Smooth muscle cell (in vitro differentiated cells): Measurements from ENCODE around the gene TIMM10B. TPM values are rescaled to one million over a fixed set of nuclear protein-coding genes. Genes with fewer than 3 reads are reported as not detected.

Experiments used
- DNase-seq: peaks from one replicate; lab custom pipeline; 2025; ENCODE audit not compliant: unreplicated experiment; lab: John Stamatoyannopoulos, UW
- H2AFZ ChIP-seq: fragments of 200-600 bp; sonication (generic); 2 replicates; pipeline ENCODE4 v1.6.0; 2016; ENCODE audit warnings: antibody characterized with exemption, low read depth, mild to moderate bottlenecking
- H3F3A ChIP-seq: fragments of 200-600 bp; sonication (generic); 2 replicates; pipeline ENCODE4 v1.6.0; 2017; ENCODE audit warnings: antibody characterized with exemption, low read depth
- H3K27ac ChIP-seq: fragments of 200-600 bp; sonication (generic); 2 replicates; pipeline ENCODE4 v1.5.1; 2016; ENCODE audit warnings: low read depth, mild to moderate bottlenecking
- H3K27me3 ChIP-seq: fragments of 200-600 bp; sonication (generic); 2 replicates; pipeline ENCODE4 v1.6.1; 2016; ENCODE audit warnings: low read depth, mild to moderate bottlenecking
- H3K36me3 ChIP-seq: fragments of 200-600 bp; sonication (generic); 2 replicates; pipeline ENCODE4 v1.5.1; 2016; ENCODE audit warnings: low read depth
- H3K4me1 ChIP-seq: fragments of 200-600 bp; sonication (generic); 2 replicates; pipeline ENCODE4 v1.5.1; 2016; ENCODE audit warnings: low read depth
- H3K4me2 ChIP-seq: fragments of 200-600 bp; sonication (generic); 2 replicates; pipeline ENCODE4 v1.6.0; 2016; ENCODE audit warnings: mild to moderate bottlenecking
- H3K4me3 ChIP-seq: fragments of 200-600 bp; sonication (generic); 2 replicates; pipeline ENCODE4 v1.5.1; 2016; ENCODE audit warnings: mild to moderate bottlenecking
- H3K79me2 ChIP-seq: fragments of 200-600 bp; sonication (generic); 2 replicates; pipeline ENCODE4 v1.6.0; 2016; ENCODE audit warnings: low read depth, mild to moderate bottlenecking
- H3K9ac ChIP-seq: fragments of 200-600 bp; sonication (generic); 2 replicates; pipeline ENCODE4 v1.6.0; 2016; ENCODE audit warnings: low read depth
- H3K9me3 ChIP-seq: fragments of 200-600 bp; sonication (generic); replicated peaks from 2 replicates; pipeline ENCODE4 v1.5.1; 2016; ENCODE audit warnings: low read depth
- H4K20me1 ChIP-seq: fragments of 200-600 bp; sonication (generic); 2 replicates; pipeline ENCODE4 v1.6.0; 2016; ENCODE audit warnings: low read depth
- WGBS: methylation state at CpG from one replicate; pipeline ENCODE4 v1.1.7; 2016; ENCODE audit warnings: low lambda C conversion rate; 5-methylcytosine and 5-hydroxymethylcytosine counted together
- polyA plus RNA-seq: library from polyadenylated mRNA; unstranded; fragments of >200 nt; fragmentation: Nextera tagmentation; extraction: Ambion mirVana; gene quantifications from 2 replicates; pipeline ENCODE4 v1.2.1, GENCODE V29; 2016
- total RNA-seq: library from RNA; depleted of rRNA; stranded (reverse); fragments of >200 nt; gene quantifications from 2 replicates; pipeline ENCODE4 v1.2.3, GENCODE V29; 2014
- TF ChIP-seq, protein P1 (sequence below): fragments of 200-600 bp; sonication (generic); IDR thresholded peaks from 2 replicates; pipeline ENCODE4 v1.5.1; 2017; ENCODE audit warnings: borderline replicate concordance, mild to moderate bottlenecking, antibody characterized with exemption; ENCODE audit not compliant: insufficient read depth, poor library complexity, severe bottlenecking

Gene TIMM10B
- total and polyA plus RNA-seq, 2 experiments from 2014 or later = 29.1 to 37.0 TPM

DNA sequence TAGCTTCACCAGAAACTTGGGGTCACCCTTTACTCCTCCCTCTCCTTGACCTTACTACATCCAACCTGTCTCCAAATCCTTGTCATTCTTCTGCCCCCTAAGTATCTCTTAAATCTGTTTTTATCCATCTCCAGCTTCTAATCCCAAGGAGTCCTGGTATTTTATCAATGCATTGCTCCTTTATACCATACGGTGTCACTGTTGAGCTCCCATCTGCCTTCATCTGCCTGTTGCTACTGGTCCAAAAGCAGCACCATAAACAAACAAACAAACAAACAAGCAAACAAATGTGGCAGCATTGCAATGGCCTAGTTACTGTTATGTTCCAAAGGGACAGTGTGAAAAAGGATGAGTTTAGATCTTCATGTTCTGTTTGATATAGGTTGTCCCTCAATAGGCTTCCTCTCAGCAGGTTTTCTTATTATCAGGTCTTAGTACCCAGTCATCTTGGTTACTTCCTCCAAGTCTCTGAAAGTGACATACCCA is 50.0 kb downstream of the TIMM10B start:
- Histone ChIP-seq H3K79me2 (no peaks in the 10 kb centered on the region), H3K27me3 (no peaks in the 10 kb centered on the region), H3K9me3 (no peaks in the 10 kb centered on the region), H3K9ac (no peak overlapping the region), H3K4me1 (no peaks in the 10 kb centered on the region), H3K4me3 (no peak overlapping the region), H2AFZ (no peak overlapping the region), H3K27ac (no peak overlapping the region), H3F3A (no peaks in the 10 kb centered on the region), H3K4me2 (no peak overlapping the region), H4K20me1 (no peaks in the 10 kb centered on the region), H3K36me3 (no peaks in the 10 kb centered on the region)
- 0% methylated on average over 1 of the region's 1 CpG for WGBS
- DNase-seq = no peak
- TF ChIP-seq, protein P1, sequence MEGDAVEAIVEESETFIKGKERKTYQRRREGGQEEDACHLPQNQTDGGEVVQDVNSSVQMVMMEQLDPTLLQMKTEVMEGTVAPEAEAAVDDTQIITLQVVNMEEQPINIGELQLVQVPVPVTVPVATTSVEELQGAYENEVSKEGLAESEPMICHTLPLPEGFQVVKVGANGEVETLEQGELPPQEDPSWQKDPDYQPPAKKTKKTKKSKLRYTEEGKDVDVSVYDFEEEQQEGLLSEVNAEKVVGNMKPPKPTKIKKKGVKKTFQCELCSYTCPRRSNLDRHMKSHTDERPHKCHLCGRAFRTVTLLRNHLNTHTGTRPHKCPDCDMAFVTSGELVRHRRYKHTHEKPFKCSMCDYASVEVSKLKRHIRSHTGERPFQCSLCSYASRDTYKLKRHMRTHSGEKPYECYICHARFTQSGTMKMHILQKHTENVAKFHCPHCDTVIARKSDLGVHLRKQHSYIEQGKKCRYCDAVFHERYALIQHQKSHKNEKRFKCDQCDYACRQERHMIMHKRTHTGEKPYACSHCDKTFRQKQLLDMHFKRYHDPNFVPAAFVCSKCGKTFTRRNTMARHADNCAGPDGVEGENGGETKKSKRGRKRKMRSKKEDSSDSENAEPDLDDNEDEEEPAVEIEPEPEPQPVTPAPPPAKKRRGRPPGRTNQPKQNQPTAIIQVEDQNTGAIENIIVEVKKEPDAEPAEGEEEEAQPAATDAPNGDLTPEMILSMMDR = peak; percentile 60

Other genes starting within 250 kb of the TIMM10B start
- gene FHIP1B, start 246.9 kb upstream of the TIMM10B start, total RNA-seq = 16.2 and 17.9 TPM in 2 replicates
- gene FHIP1B, start 246.9 kb upstream of the TIMM10B start, polyA plus RNA-seq = 16.2 and 22.1 TPM in 2 replicates
- gene CNGA4, start 242.4 kb upstream of the TIMM10B start, total RNA-seq = 0.58 TPM in 1 of 2 replicates, not detected in the other
- gene CNGA4, start 242.4 kb upstream of the TIMM10B start, polyA plus RNA-seq = not detected in 2 replicates
- 0.09 and 0.27 TPM in 2 replicates for gene CCKBR, start 221.7 kb upstream of the TIMM10B start, total RNA-seq
- 0.26 and 0.69 TPM in 2 replicates for gene CCKBR, start 221.7 kb upstream of the TIMM10B start, polyA plus RNA-seq
- 134 and 177 TPM in 2 replicates for gene CAVIN3, start 161.0 kb upstream of the TIMM10B start, total RNA-seq
- 251 and 257 TPM in 2 replicates for gene CAVIN3, start 161.0 kb upstream of the TIMM10B start, polyA plus RNA-seq
- 40.2 and 57.3 TPM in 2 replicates for gene SMPD1, start 91.0 kb upstream of the TIMM10B start, total RNA-seq
- gene SMPD1, start 91.0 kb upstream of the TIMM10B start, polyA plus RNA-seq = 50.0 and 56.6 TPM in 2 replicates
- gene APBB1, start 62.4 kb upstream of the TIMM10B start, total RNA-seq = 31.1 and 36.7 TPM in 2 replicates
- 59.2 and 64.2 TPM in 2 replicates for gene APBB1, start 62.4 kb upstream of the TIMM10B start, polyA plus RNA-seq
- gene HPX, start 40.5 kb upstream of the TIMM10B start, total RNA-seq = 0.40 and 3.5 TPM in 2 replicates
- 1.1 and 2.6 TPM in 2 replicates for gene HPX, start 40.5 kb upstream of the TIMM10B start, polyA plus RNA-seq
- 14.0 and 14.9 TPM in 2 replicates for gene TRIM3, start 7.6 kb upstream of the TIMM10B start, total RNA-seq
- 25.5 and 36.0 TPM in 2 replicates for gene TRIM3, start 7.6 kb upstream of the TIMM10B start, polyA plus RNA-seq
- gene ARFIP2, start 170 bp upstream of the TIMM10B start, total RNA-seq = 61.6 and 61.9 TPM in 2 replicates
- 84.0 and 88.6 TPM in 2 replicates for gene ARFIP2, start 170 bp upstream of the TIMM10B start, polyA plus RNA-seq
- 9.1 and 13.3 TPM in 2 replicates for gene DNHD1, start 15.8 kb downstream of the TIMM10B start, total RNA-seq
- gene DNHD1, start 15.8 kb downstream of the TIMM10B start, polyA plus RNA-seq = 5.5 and 5.9 TPM in 2 replicates
- 10.2 and 13.5 TPM in 2 replicates for gene RRP8, start 122.1 kb downstream of the TIMM10B start, total RNA-seq
- gene RRP8, start 122.1 kb downstream of the TIMM10B start, polyA plus RNA-seq = 23.5 and 24.9 TPM in 2 replicates
- 138 and 166 TPM in 2 replicates for gene ILK, start 122.3 kb downstream of the TIMM10B start, total RNA-seq
- gene ILK, start 122.3 kb downstream of the TIMM10B start, polyA plus RNA-seq = 236 and 238 TPM in 2 replicates
- gene TAF10, start 130.7 kb downstream of the TIMM10B start, total RNA-seq = 67.9 and 83.3 TPM in 2 replicates
- 373 and 378 TPM in 2 replicates for gene TAF10, start 130.7 kb downstream of the TIMM10B start, polyA plus RNA-seq
- 21.6 and 37.3 TPM in 2 replicates for gene TPP1, start 137.9 kb downstream of the TIMM10B start, total RNA-seq
- gene TPP1, start 137.9 kb downstream of the TIMM10B start, polyA plus RNA-seq = 54.1 and 55.4 TPM in 2 replicates
- 25.1 and 34.2 TPM in 2 replicates for gene DCHS1, start 174.3 kb downstream of the TIMM10B start, total RNA-seq
- gene DCHS1, start 174.3 kb downstream of the TIMM10B start, polyA plus RNA-seq = 21.0 and 24.5 TPM in 2 replicates
- 64.0 and 132 TPM in 2 replicates for gene MRPL17, start 201.8 kb downstream of the TIMM10B start, total RNA-seq
- 77.4 and 98.4 TPM in 2 replicates for gene MRPL17, start 201.8 kb downstream of the TIMM10B start, polyA plus RNA-seq